Measurements from ENCODE around the gene KRT85. TPM values are rescaled to one million over a fixed set of nuclear protein-coding genes. Genes with fewer than 3 reads are reported as not detected.
"Not testable (repeated sequence)": the region's sequence is repeated elsewhere in the genome, so short reads cannot be mapped to it uniquely, and the experiment has no call there.

The KRT85 gene
- total RNA-seq, 1 donor from 2014 or later, result not detected

- no peak for DNase-seq (ENCODE audit: missing footprints)
- intact Hi-C loops (cut with DNase I), result no loop called here
- no peak for ATAC-seq
These were observed 48.2 kb downstream of the KRT85 start for GRCh38 chr12:52319097-52319496.

DNA sequence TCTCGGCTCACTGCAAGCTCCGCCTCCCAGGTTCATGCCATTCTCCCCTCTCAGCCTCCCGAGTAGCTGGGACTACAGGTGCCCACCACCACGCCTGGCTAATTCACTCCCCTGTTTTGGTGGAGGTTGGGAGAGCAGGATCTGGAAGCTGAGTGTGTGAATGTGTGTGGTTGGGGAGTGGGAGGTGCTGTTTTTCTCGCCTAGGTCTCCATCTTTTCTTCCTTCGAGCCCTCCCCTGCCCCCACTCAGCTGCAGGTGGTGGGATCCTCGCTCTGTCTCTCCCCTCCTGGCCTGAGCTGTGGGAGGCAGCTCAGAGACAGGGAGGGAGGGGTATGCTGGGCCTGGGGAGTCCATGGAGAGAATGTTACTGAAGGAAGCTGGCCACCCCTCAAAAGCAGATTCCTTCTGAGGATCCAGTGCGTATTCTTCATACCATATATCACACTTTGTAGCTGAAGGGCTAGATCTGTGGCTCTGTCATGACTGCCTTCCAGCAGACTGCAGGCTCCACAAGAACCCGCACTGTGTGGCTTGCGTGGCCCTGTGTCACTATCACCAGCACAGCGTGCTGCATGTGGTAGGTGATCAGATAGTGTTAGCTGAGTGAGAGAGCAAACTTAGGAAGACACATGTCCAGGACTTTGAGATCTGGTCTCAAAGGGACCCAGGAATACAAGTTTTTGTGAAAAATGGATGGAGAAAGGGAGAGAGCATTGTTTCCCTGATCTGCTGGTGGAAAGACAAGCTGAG is 48.9 kb downstream of the KRT85 start:
- DNase-seq (ENCODE audit: missing footprints), result no peak
- intact Hi-C loops (cut with DNase I), result no loop called here
- no peak for ATAC-seq

GRCh38 chr12:52317468-52318052 is 49.7 kb downstream of the KRT85 start:
- intact Hi-C loops (cut with DNase I), result no loop called here
- no peak for DNase-seq (ENCODE audit: missing footprints)
- ATAC-seq, result no peak

DNA sequence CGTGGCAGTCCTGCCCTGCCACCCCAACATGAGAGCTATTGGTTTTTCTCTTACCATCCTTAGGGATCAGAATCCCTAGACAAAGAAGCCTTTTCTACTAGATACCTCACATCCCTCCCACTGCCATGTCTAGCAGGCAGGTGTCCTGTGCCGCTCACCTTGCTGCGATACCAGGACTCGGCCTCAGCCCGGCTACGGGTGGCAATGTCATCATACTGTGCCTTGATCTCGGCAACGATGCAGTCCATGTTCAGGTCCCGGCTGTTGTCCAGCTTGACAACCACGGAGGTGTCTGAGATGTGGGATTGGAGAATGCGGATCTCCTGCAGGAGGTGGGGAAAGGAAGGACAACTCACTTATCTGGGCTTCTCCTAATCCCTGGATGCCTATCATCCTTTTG is 50.6 kb downstream of the KRT85 start:
- ATAC-seq (no peak), DNase-seq (ENCODE audit: missing footprints) (no peak)
- intact Hi-C loops (cut with DNase I), result no loop called here

DNA sequence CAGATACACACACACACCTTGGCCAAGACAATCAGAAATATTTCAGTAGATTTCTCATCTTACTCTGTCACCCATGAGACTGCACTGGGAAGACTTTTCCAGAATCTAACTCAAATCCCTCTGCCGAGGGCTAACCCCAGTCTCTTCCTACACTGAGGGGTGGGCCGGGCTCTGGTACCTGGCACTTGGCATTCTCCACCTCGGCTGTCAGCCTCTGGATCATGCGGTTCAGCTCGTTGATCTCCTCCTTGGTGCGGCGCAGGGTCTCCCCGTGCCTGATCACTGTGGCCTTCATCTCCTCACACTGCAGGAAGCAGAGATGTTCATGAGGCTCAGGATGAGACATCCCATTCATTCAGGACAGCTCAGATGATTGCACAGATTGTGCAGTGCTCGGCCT is 51.0 kb downstream of the KRT85 start:
- intact Hi-C loops (cut with DNase I), result no loop called here
- DNase-seq (ENCODE audit: missing footprints) (no peak), ATAC-seq (no peak)

DNA sequence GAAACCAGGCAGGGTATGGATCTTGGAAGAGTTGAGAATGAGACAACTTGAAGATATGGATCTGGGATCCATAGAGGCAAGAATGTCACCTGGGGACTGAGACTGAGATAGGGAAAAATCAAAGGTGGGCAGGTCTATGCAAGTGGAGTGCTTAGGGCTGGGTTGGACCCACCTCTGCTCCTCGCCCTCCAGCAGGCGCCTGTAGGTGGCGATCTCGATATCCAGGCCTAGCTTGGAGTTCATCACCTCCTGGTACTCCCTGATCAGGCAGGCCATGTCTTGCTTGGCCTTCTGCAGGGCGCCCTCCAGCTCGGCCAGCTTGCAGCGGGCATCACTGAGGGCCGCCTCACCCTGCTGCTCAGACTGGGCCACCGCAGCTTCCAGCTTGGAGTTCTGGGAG is 51.6 kb downstream of the KRT85 start:
- intact Hi-C loops (cut with DNase I); DNase-seq (ENCODE audit: missing footprints); ATAC-seq: not testable (repeated sequence)

DNA sequence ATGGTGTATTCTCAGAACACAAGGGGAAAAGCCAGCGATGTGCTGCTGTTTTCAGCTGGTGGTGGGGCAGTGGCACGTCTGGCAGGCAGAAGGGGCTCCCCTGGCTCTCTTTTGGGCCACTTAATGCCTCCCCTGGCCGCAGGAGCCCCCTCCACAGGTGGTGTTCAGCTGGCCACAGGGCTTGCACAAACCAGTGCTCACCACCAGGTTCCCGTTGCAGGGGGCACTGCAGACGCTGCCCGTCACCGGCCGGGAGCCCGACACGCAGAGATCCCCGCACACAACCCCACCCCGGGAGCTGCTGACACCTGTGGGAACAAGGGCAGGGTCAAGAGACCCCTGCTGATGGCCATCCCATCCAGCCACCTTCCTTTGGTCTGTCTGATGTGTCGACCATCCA is 52.8 kb downstream of the KRT85 start:
- intact Hi-C loops (cut with DNase I), result no loop called here
- DNase-seq (ENCODE audit: missing footprints), result no peak
- ATAC-seq, result no peak

- intact Hi-C loops (cut with DNase I), result no loop called here
- ATAC-seq, result no peak
- DNase-seq (ENCODE audit: missing footprints), result no peak
These were observed 53.4 kb downstream of the KRT85 start for GRCh38 chr12:52313926-52314325.

DNA sequence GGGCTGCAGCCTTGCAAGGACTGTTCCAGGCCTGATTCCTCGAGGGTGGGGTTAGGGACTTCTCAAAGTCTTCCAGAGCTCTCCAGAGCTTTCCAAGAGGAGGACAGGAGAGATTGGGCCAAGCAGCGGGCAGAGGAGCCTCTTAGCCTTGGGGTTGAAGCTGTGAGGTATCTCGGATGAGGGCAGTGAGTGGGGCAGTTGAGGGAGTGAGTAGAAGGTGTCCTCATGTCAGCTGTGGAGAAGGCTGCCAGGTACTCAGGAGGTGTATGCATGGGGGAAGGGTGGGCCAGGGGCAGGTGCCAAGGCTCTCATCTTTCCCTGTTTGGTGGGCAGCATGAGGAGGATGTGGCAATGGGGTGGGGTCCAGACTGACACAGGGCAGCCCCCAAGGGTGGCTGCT is 53.8 kb downstream of the KRT85 start:
- intact Hi-C loops (cut with DNase I), result no loop called here
- no peak for DNase-seq (ENCODE audit: missing footprints)
- ATAC-seq, result no peak

DNA sequence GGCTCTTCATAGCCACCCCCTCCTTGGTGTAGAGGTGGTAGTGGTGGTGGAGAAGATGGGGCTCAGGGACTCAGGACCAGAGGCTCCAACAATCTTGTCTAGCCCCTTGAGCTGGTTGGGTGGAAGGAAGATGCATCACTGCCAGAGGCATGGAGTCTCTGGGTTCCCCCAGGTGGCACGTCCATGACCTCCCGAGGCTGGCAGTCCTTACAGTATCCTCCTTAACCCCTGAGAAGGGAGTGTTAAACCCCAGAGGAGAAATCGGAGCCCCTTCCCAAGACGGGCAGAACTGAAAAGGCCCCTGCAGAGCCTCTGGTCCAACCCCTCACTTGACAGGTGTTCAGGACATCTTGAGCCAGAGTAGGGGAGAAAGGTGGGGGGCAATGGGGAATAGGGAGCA is 55.2 kb downstream of the KRT85 start:
- no peak for DNase-seq (ENCODE audit: missing footprints)
- ATAC-seq, result no peak
- intact Hi-C loops (cut with DNase I), result no loop called here

DNA sequence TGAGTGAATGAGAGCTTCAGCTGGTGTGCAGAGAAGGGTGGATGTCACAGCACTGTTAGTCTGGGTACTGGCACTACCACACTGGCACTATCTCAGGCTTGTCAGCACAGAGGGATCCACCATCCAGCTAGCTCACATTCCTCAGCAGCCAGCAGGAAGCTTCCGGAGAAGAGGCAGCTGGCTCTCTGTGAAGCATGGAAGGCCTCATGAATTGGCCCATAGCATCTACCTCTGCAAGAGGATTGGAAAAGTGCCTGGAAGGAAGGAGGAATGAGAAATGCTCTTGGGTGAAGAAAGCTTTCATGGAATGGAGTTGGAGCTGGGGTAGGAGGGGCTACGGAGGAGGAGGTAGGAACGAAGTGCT is 56.0 kb downstream of the KRT85 start:
- intact Hi-C loops (cut with DNase I), result no loop called here
- ATAC-seq, result no peak

DNA sequence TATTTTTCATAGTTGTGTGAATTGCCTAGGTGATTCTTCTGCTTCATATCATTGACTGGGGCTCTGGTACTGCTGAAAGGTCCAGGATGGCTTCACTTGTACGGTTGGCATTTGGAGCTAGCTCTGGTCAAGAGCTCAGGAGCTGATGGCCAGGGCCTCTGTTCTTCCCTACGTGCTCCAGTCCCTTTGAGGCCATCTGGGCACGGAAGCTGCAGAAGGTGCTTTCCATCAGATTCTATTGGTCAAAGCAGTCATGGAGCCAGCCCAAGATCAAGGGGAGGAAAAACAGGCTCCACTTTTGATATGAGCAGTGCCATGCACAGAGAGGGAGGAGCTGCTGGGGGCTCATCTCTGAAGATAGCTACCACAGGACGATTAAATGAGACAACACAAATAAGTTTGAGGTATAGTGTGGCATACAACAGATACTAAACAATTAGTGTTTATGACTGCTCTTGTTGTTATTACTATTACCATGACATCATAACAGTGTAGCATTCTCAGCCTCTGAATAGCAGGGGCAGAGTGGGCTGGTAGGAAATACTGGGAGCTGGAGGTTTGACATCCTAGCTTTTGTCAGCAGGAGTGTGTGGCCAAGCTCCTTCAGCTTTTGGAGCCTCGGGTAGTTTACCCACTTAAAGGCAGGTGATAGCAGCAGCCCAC is 56.5 kb downstream of the KRT85 start:
- DNase-seq (ENCODE audit: missing footprints), result no peak
- no peak for ATAC-seq

More for the DNA sequence above, 56.0 kb downstream of the KRT85 start:
- DNase-seq (ENCODE audit: missing footprints), result no peak

More for the DNA sequence above, 56.5 kb downstream of the KRT85 start:
- intact Hi-C loops (cut with DNase I), result no loop called here

Other genes with a start within 250 kb of the KRT85 start
- gene KRT80, start 175.5 kb downstream of the KRT85 start, total RNA-seq, result not detected
- not detected for gene KRT7, start 134.2 kb downstream of the KRT85 start, total RNA-seq
- gene KRT86, start 92.8 kb downstream of the KRT85 start, total RNA-seq, result not detected
- not detected for gene KRT81, start 75.9 kb downstream of the KRT85 start, total RNA-seq
- not detected for gene KRT83, start 46.1 kb downstream of the KRT85 start, total RNA-seq
- gene KRT84, start 18.2 kb upstream of the KRT85 start, total RNA-seq, result not detected
- gene KRT82, start 38.9 kb upstream of the KRT85 start, total RNA-seq, result not detected
- not detected for gene KRT75, start 66.9 kb upstream of the KRT85 start, total RNA-seq
- not detected for gene KRT6B, start 84.7 kb upstream of the KRT85 start, total RNA-seq
- gene KRT6C, start 106.3 kb upstream of the KRT85 start, total RNA-seq, result not detected
- 0.16 TPM for gene KRT6A, start 125.8 kb upstream of the KRT85 start, total RNA-seq
- 0.16 TPM for gene KRT5, start 152.9 kb upstream of the KRT85 start, total RNA-seq
- not detected for gene KRT71, start 185.7 kb upstream of the KRT85 start, total RNA-seq
- gene KRT74, start 206.4 kb upstream of the KRT85 start, total RNA-seq, result not detected
- not detected for gene KRT72, start 234.0 kb upstream of the KRT85 start, total RNA-seq